Spleen (tissue), 7 donors: ENCODE measurements around the gene EIF3I.

Experiments used
- POLR2A ChIP-seq, 3 donors: fragments of 450-650 bp; IDR thresholded peaks; one replicate each; pipeline ENCODE4 v1.5.1; 2017; ENCODE audit warnings: antibody characterized with exemption in 3 of 3, mild to moderate bottlenecking in 1 of 3
- TF ChIP-seq, protein P1 (sequence below), 11 experiments: fragments of 200-600 bp in 7 of 11; fragments of 450-650 bp in 4 of 11; sonication (generic) in 4 of 11; IDR thresholded peaks in 8 of 11; conservative IDR thresholded peaks in 3 of 11; 1 replicate in 7 of 11; 2 replicates in 4 of 11; pipeline versions ENCODE4 v1.4.0 to v1.8.0; 2016 to 2021; ENCODE audit warnings: antibody characterized with exemption in 11 of 11, inconsistent platforms in 4 of 11, mild to moderate bottlenecking in 1 of 11
- donor health status: DM: no; HTN: no; CAD: no; lungs with moderate emphysema.
- donor health status: DM: no; HTN: no; CAD: no.
- donor health status: DM: no; HTN: no; CAD: no.

DNA sequence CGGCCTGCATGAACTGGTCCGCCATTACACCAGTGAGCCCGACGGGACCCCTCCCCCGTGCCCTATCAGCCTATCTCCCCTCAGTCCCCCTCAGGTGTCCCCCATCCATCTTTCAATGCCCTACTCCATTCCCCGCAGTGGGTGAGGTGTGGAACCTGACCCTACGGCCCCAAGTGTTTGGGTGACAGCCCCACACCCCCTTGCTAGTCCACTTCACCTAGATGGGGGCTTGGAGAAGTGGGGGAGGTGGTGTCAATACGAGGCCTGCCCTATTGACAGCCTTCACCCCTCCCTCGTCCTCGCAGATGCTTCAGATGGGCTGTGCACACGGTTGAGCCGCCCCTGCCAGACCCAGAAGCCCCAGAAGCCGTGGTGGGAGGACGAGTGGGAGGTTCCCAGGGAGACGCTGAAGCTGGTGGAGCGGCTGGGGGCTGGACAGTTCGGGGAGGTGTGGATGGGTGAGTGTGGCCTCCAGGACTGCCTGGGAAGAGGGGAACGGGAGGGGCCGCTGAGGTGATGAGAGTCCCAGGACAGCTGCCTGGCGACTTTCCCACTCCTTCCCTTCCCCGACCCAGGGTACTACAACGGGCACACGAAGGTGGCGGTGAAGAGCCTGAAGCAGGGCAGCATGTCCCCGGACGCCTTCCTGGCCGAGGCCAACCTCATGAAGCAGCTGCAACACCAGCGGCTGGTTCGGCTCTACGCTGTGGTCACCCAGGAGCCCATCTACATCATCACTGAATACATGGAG is 54.0 kb downstream of the EIF3I start:
- no peak for TF ChIP-seq POLR2A (IDR thresholded peaks at IDR 0.05)
- TF ChIP-seq, protein P1, sequence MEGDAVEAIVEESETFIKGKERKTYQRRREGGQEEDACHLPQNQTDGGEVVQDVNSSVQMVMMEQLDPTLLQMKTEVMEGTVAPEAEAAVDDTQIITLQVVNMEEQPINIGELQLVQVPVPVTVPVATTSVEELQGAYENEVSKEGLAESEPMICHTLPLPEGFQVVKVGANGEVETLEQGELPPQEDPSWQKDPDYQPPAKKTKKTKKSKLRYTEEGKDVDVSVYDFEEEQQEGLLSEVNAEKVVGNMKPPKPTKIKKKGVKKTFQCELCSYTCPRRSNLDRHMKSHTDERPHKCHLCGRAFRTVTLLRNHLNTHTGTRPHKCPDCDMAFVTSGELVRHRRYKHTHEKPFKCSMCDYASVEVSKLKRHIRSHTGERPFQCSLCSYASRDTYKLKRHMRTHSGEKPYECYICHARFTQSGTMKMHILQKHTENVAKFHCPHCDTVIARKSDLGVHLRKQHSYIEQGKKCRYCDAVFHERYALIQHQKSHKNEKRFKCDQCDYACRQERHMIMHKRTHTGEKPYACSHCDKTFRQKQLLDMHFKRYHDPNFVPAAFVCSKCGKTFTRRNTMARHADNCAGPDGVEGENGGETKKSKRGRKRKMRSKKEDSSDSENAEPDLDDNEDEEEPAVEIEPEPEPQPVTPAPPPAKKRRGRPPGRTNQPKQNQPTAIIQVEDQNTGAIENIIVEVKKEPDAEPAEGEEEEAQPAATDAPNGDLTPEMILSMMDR (IDR thresholded peaks at IDR 0.05 in 8 of 11, conservative IDR thresholded peaks at IDR 0.05 in 3 of 11), result no peak
